GM04504 (cell line): Measurements from ENCODE around the gene FRMD5.

Experiments used
- DNase-seq: peaks from one replicate; pipeline ENCODE4 v3.0.0-alpha.2; 2012; ENCODE audit warnings: low read depth

The FRMD5 gene

DNA sequence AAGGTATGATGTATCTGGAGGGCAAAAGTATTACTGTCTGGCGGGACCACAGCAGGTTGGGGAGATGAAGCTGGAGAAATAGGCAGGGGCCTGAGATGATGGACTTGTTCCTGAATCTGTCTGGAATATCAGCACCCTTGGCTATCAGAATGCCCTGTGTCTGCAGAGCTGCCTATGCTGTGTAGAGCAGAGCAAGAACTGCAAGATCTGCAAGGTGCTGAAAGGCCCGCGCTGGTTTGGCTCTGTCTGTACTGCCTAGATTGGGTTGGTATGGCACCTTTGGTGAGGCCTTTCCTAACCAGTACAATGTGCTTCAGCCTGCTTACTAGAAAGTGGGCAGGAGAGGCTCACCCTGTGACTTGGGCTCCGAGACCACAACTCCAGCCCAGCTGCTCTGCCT, 271.5 kb downstream of the FRMD5 start:
- no peak for DNase-seq

- no peak for DNase-seq
Observed at GRCh38 chr15:43922021-43922420, 273.1 kb downstream of the FRMD5 start.

- DNase-seq = no peak
Observed at GRCh38 chr15:43920815-43921214, 274.3 kb downstream of the FRMD5 start.

GRCh38 chr15:43920254-43920600, 274.8 kb downstream of the FRMD5 start:
- no peak for DNase-seq

- DNase-seq = no peak
Observed at GRCh38 chr15:43919540-43920253, 275.4 kb downstream of the FRMD5 start.

- DNase-seq = no peak
Observed at GRCh38 chr15:43918717-43919116, 276.4 kb downstream of the FRMD5 start.

DNA sequence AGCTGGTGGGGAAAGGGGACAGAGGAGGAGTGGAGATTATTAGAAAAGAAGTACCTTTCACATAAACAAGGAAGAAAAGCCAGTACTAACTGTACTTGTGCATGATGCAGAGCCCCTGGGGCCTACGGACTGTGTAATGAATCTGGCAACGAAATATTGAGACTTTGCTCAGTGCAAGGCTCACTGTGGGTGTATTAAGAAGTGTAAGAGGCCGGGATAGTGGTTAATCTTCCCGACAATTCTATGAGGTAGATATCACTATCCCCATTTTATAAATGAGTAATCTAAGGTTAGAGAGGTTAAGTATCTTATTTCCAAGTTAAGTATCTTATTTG, 278.8 kb downstream of the FRMD5 start:
- DNase-seq = no peak

GRCh38 chr15:43915631-43916325, 279.3 kb downstream of the FRMD5 start:
- DNase-seq = no peak

DNA sequence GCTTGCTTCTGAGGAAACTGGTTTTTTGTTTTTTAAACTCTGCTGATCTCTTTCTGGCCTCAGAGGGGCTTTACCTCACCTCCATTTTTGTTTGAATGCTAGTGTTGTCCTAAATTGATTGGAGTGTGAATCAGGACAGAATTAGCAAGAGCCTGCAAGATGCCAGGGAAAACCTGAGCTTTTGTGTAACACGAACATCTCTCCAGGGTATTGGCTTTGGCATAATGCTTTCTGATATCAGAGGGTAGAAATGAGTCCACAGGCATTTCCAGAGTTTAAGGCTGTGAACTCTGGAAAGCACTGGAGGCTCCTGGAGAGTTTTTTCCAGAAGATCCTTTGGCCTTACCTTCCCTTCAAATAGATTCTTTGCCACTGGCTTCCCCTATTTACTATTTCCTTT, 281.1 kb downstream of the FRMD5 start:
- no peak for DNase-seq

- DNase-seq = peak; percentile 85
Observed at GRCh38 chr15:43913026-43913780, 281.9 kb downstream of the FRMD5 start.

DNA sequence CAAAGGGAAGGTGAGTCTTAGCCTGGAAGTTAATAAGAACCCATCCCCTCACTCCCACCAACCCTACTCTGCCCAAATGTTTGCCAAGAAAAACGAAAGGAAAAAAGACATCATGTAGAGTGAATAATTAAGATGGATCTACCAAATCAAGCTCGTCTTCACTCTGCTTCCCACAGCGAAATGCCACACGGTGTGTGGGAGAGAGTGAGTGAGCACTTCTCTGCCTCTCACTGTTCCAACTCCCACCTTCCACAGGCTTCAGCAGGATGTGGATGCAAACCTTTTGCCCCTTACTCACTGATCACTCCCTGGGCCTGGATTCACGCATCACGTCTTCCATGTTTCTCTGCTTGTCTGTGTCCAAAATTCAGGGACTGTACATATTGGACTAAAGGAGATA, 282.9 kb downstream of the FRMD5 start:
- DNase-seq = no peak

GRCh38 chr15:43911235-43911781, 283.8 kb downstream of the FRMD5 start:
- DNase-seq = peak; percentile 98

GRCh38 chr15:43908516-43909050, 286.5 kb downstream of the FRMD5 start:
- DNase-seq = no peak

DNA sequence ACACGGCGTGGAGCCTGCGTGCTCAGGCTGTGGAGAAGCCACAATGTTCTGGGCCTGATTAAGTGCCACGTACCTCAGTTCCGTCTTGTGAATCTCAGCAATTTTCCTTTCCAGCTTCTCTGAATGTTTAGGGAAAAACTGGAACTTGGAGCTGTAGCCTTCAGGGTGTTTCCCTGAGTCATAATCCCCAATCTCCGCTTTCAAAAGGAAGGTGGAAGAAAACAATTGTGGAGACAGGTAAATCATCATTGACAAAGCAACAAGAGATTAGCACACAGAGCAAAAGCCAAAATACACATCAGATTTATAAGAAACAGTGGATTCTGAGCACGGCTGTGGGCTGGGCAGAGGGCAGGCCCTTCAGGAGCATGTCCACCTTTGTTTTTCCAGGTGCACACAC, 289.3 kb downstream of the FRMD5 start:
- DNase-seq = no peak

- peak; percentile 15 for DNase-seq
Observed at GRCh38 chr15:43903864-43904290, 291.2 kb downstream of the FRMD5 start.

GRCh38 chr15:43901495-43901894, 293.6 kb downstream of the FRMD5 start:
- no peak for DNase-seq

DNA sequence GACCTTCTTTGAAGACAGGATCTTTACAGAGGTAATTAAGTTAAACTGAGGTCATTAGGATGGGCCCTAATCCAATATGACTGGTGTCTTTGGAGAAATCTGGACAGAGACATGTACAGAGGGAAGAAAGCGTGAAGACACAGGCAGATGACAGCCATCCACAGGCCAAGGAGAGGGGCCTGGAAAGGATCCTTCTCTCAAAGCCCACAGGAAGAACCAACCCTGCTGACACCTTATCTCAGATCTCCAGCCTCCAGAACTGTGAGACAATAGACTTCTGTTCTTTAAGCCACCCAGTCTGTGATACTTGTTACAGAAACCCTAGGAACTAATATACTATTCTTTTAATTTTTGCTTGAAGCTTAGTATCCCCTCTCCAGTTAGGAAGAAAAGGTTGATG, 294.1 kb downstream of the FRMD5 start:
- no peak for DNase-seq

- DNase-seq = no peak
Observed at GRCh38 chr15:43899928-43900327, 295.1 kb downstream of the FRMD5 start.

DNA sequence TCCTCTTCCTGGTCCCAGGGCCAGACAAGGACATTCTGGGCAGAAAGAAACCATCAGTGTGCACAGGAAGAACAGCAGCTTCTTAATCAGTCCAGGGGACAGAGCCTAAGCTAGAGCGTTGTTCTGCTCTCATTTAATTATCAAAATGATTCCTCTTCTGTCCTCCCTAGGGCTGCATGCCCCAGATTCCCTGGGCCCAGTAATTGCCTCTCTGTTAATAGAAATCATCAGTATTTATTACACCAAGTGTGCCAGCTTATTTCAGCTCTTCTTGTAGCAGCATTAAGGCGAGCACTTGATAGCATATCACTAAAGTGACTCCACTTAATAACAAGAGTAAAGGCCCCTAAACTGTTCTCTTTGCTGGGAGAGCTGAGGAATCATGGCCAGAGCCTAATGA, 296.2 kb downstream of the FRMD5 start:
- no peak for DNase-seq

GRCh38 chr15:43896543-43896942, 298.5 kb downstream of the FRMD5 start:
- no peak for DNase-seq

GRCh38 chr15:43895586-43895985, 299.5 kb downstream of the FRMD5 start:
- no peak for DNase-seq

GRCh38 chr15:43893956-43894355, 301.1 kb downstream of the FRMD5 start:
- DNase-seq = no peak

- DNase-seq = no peak
Observed at GRCh38 chr15:43889042-43889441, 306.0 kb downstream of the FRMD5 start.
